Activated CD4-positive, alpha-beta T cell treated with anti-CD3 and anti-CD28 coated beads for 36 hours (primary cell): ENCODE measurements around the gene MTMR3. TPM values are rescaled to one million over a fixed set of nuclear protein-coding genes. Genes with fewer than 3 reads are reported as not detected.

ENCODE experiments used
- ATAC-seq: fragments of 200-7000 bp; cut with Tn5 transposase; one replicate; pipeline ENCODE4 v1.10.0; 2021; ENCODE audit warnings: mild to moderate bottlenecking, moderate library complexity
- CTCF ChIA-PET: fragments of 350-600 bp; sonication (Branson Sonifier 250); formaldehyde crosslinking; loops from one replicate; lab custom pipeline; 2021; ENCODE audit warnings: antibody characterized with exemption; lab: Charles Lee
- POLR2A ChIA-PET: fragments of 350-600 bp; sonication (Branson Sonifier 250); formaldehyde crosslinking; loops from one replicate; lab custom pipeline; 2021; ENCODE audit warnings: antibody characterized with exemption, inconsistent platforms; lab: Charles Lee
- DNase-seq: peaks from one replicate; pipeline ENCODE4 v3.0.0-alpha.2; 2020
- H3K27ac Mint-ChIP-seq: one replicate; pipeline ENCODE4 v1.8.0; 2021; ENCODE audit warnings: mixed read lengths
- H3K27me3 Mint-ChIP-seq: one replicate; pipeline ENCODE4 v1.8.0; 2021; ENCODE audit warnings: mixed read lengths
- H3K36me3 Mint-ChIP-seq: one replicate; pipeline ENCODE4 v1.8.0; 2021; ENCODE audit warnings: low read depth, mixed read lengths
- H3K4me1 Mint-ChIP-seq: one replicate; pipeline ENCODE4 v1.8.0; 2021; ENCODE audit warnings: mixed read lengths
- H3K4me3 Mint-ChIP-seq: one replicate; pipeline ENCODE4 v1.8.0; 2021; ENCODE audit warnings: mild to moderate bottlenecking, moderate library complexity, mixed read lengths
- H3K9me3 Mint-ChIP-seq: one replicate; pipeline ENCODE4 v1.8.0; 2021; ENCODE audit warnings: low read depth, mixed read lengths
- intact Hi-C, 2 experiments: fragments of 100-400 bp; cut with DNase I in 1 of 2; cut with micrococcal nuclease in 1 of 2; formaldehyde crosslinking; loops; one replicate each; pipeline versions ENCODE4 v1.14.2 to v1.15.1; 2022 to 2024; cut with DNase I, micrococcal nuclease
- total RNA-seq, 2 experiments: library from RNA; stranded (reverse); gene quantifications; one replicate each; pipeline ENCODE4 v1.2.3, GENCODE V29; 2021

MTMR3 gene
- total RNA-seq, 2 experiments from 2014 or later: 19.2 to 22.8 TPM

- Mint-ChIP-seq H3K27ac (no peak overlapping the region), H3K4me1 (peaks cover 14% of the 10 kb centered on the region), H3K36me3 (peaks cover 4% of the 10 kb centered on the region), H3K9me3 (no peaks in the 10 kb centered on the region), H3K27me3 (no peaks in the 10 kb centered on the region), H3K4me3 (no peak overlapping the region)
- CTCF ChIA-PET: no interaction called here
- intact Hi-C loops: loop anchor here in 1 of 2 experiments (10.0 kb wide), 2 partner anchors 378 to 1198 kb away; partner anchors contain the start of genes OSM and SMTN
- ATAC-seq (no peak), DNase-seq (no peak)
- POLR2A ChIA-PET: no interaction called here
Measured at GRCh38 chr22:29886596-29886995, 3.6 kb downstream of the MTMR3 start.

GRCh38 chr22:29887358-29887757 is 4.4 kb downstream of the MTMR3 start:
- peaks cover 4% of the 10 kb centered on the region for H3K36me3 Mint-ChIP-seq
- no peak for ATAC-seq
- DNase-seq: no peak
- peaks cover 20% of the 10 kb centered on the region for H3K4me1 Mint-ChIP-seq
- CTCF ChIA-PET: interaction anchor here (0.7 kb wide), 1 partner anchor 753 kb away, joined by 3 read pairs; no protein-coding TSS in a partner anchor
- no peaks in the 10 kb centered on the region for H3K9me3 Mint-ChIP-seq
- no peak overlapping the region for H3K27ac Mint-ChIP-seq
- H3K4me3 Mint-ChIP-seq: no peak overlapping the region
- no peaks in the 10 kb centered on the region for H3K27me3 Mint-ChIP-seq
- POLR2A ChIA-PET: no interaction called here
- intact Hi-C loops: loop anchor here in 1 of 2 experiments (10.0 kb wide), 2 partner anchors 377 to 1197 kb away; partner anchors contain the start of genes OSM and SMTN

- Mint-ChIP-seq H3K27ac (no peak overlapping the region), H3K4me3 (no peak overlapping the region), H3K36me3 (peaks cover 4% of the 10 kb centered on the region), H3K4me1 (peaks cover 29% of the 10 kb centered on the region), H3K27me3 (no peaks in the 10 kb centered on the region), H3K9me3 (peaks cover 2% of the 10 kb centered on the region)
- ATAC-seq (no peak), DNase-seq (no peak)
- ChIA-PET CTCF (no interaction called here), POLR2A (no interaction called here)
- intact Hi-C loops: no loop called here
Measured at GRCh38 chr22:29890760-29891159, 7.8 kb downstream of the MTMR3 start.

- Mint-ChIP-seq H3K27ac (no peak overlapping the region), H3K27me3 (no peaks in the 10 kb centered on the region), H3K4me1 (peaks cover 32% of the 10 kb centered on the region), H3K4me3 (no peak overlapping the region), H3K9me3 (peaks cover 2% of the 10 kb centered on the region), H3K36me3 (peaks cover 6% of the 10 kb centered on the region)
- no peak for DNase-seq
- POLR2A ChIA-PET: no interaction called here
- intact Hi-C loops: no loop called here
- CTCF ChIA-PET: no interaction called here
- ATAC-seq: no peak
Measured at GRCh38 chr22:29892315-29893156, 9.6 kb downstream of the MTMR3 start.

- ChIA-PET CTCF (no interaction called here), POLR2A (no interaction called here)
- H3K4me3 Mint-ChIP-seq: no peak overlapping the region
- no peaks in the 10 kb centered on the region for H3K27me3 Mint-ChIP-seq
- H3K36me3 Mint-ChIP-seq: peaks cover 1% of the 10 kb centered on the region
- DNase-seq: no peak
- intact Hi-C loops: no loop called here
- H3K27ac Mint-ChIP-seq: no peak overlapping the region
- H3K4me1 Mint-ChIP-seq: peaks cover 32% of the 10 kb centered on the region
- no peak for ATAC-seq
- H3K9me3 Mint-ChIP-seq: no peaks in the 10 kb centered on the region
Measured at GRCh38 chr22:29901354-29901753, 18.4 kb downstream of the MTMR3 start.

- no peak overlapping the region for H3K4me3 Mint-ChIP-seq
- no peaks in the 10 kb centered on the region for H3K9me3 Mint-ChIP-seq
- CTCF ChIA-PET: interaction anchor here (1.8 to 2.1 kb wide), 2 partner anchors 11 to 22 kb away, joined by 5 to 6 read pairs; no protein-coding TSS in a partner anchor
- H3K4me1 Mint-ChIP-seq: peaks cover 42% of the 10 kb centered on the region
- POLR2A ChIA-PET: no interaction called here
- DNase-seq: no peak
- H3K27me3 Mint-ChIP-seq: no peaks in the 10 kb centered on the region
- H3K36me3 Mint-ChIP-seq: no peaks in the 10 kb centered on the region
- intact Hi-C loops: no loop called here
- no peak overlapping the region for H3K27ac Mint-ChIP-seq
- ATAC-seq: no peak
Measured at GRCh38 chr22:29903371-29903770, 20.4 kb downstream of the MTMR3 start.

- Mint-ChIP-seq H3K36me3 (no peaks in the 10 kb centered on the region), H3K4me3 (no peak overlapping the region), H3K4me1 (peaks cover 40% of the 10 kb centered on the region), H3K27me3 (no peaks in the 10 kb centered on the region), H3K27ac (no peak overlapping the region), H3K9me3 (no peaks in the 10 kb centered on the region)
- intact Hi-C loops: no loop called here
- CTCF ChIA-PET: interaction anchor here (0.7 to 2.1 kb wide), 4 partner anchors 11 to 201 kb away, joined by 3 to 6 read pairs (median 5); no protein-coding TSS in a partner anchor
- POLR2A ChIA-PET: no interaction called here
- no peak for ATAC-seq
- no peak for DNase-seq
Measured at GRCh38 chr22:29904020-29904419, 21.0 kb downstream of the MTMR3 start.

GRCh38 chr22:29907753-29908515 is 25.0 kb downstream of the MTMR3 start:
- peak; percentile 33 for ATAC-seq
- no peaks in the 10 kb centered on the region for H3K9me3 Mint-ChIP-seq
- POLR2A ChIA-PET: no interaction called here

GRCh38 chr22:29912141-29912540 is 29.2 kb downstream of the MTMR3 start:
- POLR2A ChIA-PET: no interaction called here
- H3K27ac Mint-ChIP-seq: no peak overlapping the region
- H3K36me3 Mint-ChIP-seq: no peaks in the 10 kb centered on the region
- H3K9me3 Mint-ChIP-seq: no peaks in the 10 kb centered on the region
- intact Hi-C loops: no loop called here
- H3K27me3 Mint-ChIP-seq: no peaks in the 10 kb centered on the region
- DNase-seq (no peak), ATAC-seq (no peak)
- H3K4me3 Mint-ChIP-seq: no peak overlapping the region
- CTCF ChIA-PET: interaction anchor here (0.7 to 1.4 kb wide), 2 partner anchors 10 to 68 kb away, joined by 4 read pairs; no protein-coding TSS in a partner anchor
- H3K4me1 Mint-ChIP-seq: peaks cover 75% of the 10 kb centered on the region

More at GRCh38 chr22:29907753-29908515, 25.0 kb downstream of the MTMR3 start:
- intact Hi-C loops: no loop called here
- Mint-ChIP-seq H3K4me1 (peaks cover 53% of the 10 kb centered on the region), H3K36me3 (no peaks in the 10 kb centered on the region), H3K27me3 (no peaks in the 10 kb centered on the region), H3K27ac (no peak overlapping the region), H3K4me3 (no peak overlapping the region)
- CTCF ChIA-PET: interaction anchor here (0.5 to 1.2 kb wide), 7 partner anchors 13 to 1990 kb away, joined by 3 to 4 read pairs (median 3); no protein-coding TSS in a partner anchor
- DNase-seq: peak; percentile 48

- ChIA-PET POLR2A (no interaction called here), CTCF (interaction anchor here (0.7 to 1.4 kb wide), 2 partner anchors 10 to 69 kb away, joined by 4 read pairs; no protein-coding TSS in a partner anchor)
- Mint-ChIP-seq H3K4me1 (peaks cover 70% of the 10 kb centered on the region), H3K27me3 (no peaks in the 10 kb centered on the region), H3K36me3 (no peaks in the 10 kb centered on the region), H3K4me3 (no peak overlapping the region), H3K27ac (no peak overlapping the region), H3K9me3 (no peaks in the 10 kb centered on the region)
- ATAC-seq: no peak
- intact Hi-C loops: no loop called here
- no peak for DNase-seq
Measured at GRCh38 chr22:29912605-29913398, 29.8 kb downstream of the MTMR3 start.

GRCh38 chr22:29914165-29914564 is 31.2 kb downstream of the MTMR3 start:
- Mint-ChIP-seq H3K4me3 (no peak overlapping the region), H3K36me3 (no peaks in the 10 kb centered on the region), H3K27ac (no peak overlapping the region), H3K9me3 (no peaks in the 10 kb centered on the region), H3K4me1 (peaks cover 68% of the 10 kb centered on the region), H3K27me3 (no peaks in the 10 kb centered on the region)
- DNase-seq (no peak), ATAC-seq (peak; percentile 47)
- CTCF ChIA-PET: interaction anchor here (1.1 kb wide), 1 partner anchor 10 kb away, joined by 5 read pairs; no protein-coding TSS in a partner anchor
- intact Hi-C loops: no loop called here
- POLR2A ChIA-PET: no interaction called here
